T-helper 17 cell (primary cell): ENCODE measurements around the gene FGF14. TPM values are rescaled to one million over a fixed set of nuclear protein-coding genes. Genes with fewer than 3 reads are reported as not detected.

Experiments
- total RNA-seq, 4 donors: library from RNA in 2 of 4; stranded (reverse) in 2 of 4; gene quantifications; one replicate each; pipeline ENCODE4 v1.2.3 and lab custom pipeline; 2022 to 2026

FGF14 gene
- total RNA-seq, 2 donors from 2014 or later: not detected

Other genes with a start within 250 kb of the FGF14 start
- 100 to 1,000 TPM in 1 of 2 donors, 10 to 100 TPM in 1; 92.5 to 124 TPM for gene TPP2, start 194.9 kb upstream of the FGF14 start, total RNA-seq